ENCODE measurements around the gene HSPA12A. TPM values are rescaled to one million over a fixed set of nuclear protein-coding genes. Genes with fewer than 3 reads are reported as not detected.

HSPA12A gene
- total RNA-seq, 1 donor from 2014 or later = 4.0 TPM

DNA sequence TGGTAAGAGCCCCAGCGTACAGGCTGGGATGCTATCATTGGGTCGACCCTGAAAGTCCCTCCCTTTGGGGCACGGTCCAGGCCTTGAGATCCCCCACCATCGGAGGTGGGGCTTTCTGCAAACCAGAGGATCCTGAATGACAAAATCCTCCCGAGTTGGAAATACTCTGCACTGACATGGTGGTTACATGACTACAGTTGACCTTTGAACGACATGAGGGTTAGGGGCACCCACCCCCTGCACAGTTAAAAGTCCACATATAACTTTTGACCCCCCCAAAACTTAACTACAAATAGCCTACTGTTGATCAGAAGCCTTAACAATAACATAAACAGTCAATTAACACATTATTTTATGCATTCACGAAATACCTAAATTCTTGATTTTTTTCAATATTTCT lies 13.1 kb downstream of the HSPA12A start:
- H3K4me3 Mint-ChIP-seq (ENCODE audit: unreplicated experiment) = no peak overlapping the region
- H3K36me3 Mint-ChIP-seq (ENCODE audit: unreplicated experiment) = no peaks in the 10 kb centered on the region
- no peaks in the 10 kb centered on the region for H3K27me3 Mint-ChIP-seq (ENCODE audit: unreplicated experiment)
- H3K9me3 Mint-ChIP-seq (ENCODE audit: unreplicated experiment) = no peaks in the 10 kb centered on the region
- H3K4me1 Mint-ChIP-seq (ENCODE audit: unreplicated experiment) = peaks cover 2% of the 10 kb centered on the region
- H3K27ac Mint-ChIP-seq (ENCODE audit: unreplicated experiment) = no peak overlapping the region
- TF ChIP-seq, protein P1, sequence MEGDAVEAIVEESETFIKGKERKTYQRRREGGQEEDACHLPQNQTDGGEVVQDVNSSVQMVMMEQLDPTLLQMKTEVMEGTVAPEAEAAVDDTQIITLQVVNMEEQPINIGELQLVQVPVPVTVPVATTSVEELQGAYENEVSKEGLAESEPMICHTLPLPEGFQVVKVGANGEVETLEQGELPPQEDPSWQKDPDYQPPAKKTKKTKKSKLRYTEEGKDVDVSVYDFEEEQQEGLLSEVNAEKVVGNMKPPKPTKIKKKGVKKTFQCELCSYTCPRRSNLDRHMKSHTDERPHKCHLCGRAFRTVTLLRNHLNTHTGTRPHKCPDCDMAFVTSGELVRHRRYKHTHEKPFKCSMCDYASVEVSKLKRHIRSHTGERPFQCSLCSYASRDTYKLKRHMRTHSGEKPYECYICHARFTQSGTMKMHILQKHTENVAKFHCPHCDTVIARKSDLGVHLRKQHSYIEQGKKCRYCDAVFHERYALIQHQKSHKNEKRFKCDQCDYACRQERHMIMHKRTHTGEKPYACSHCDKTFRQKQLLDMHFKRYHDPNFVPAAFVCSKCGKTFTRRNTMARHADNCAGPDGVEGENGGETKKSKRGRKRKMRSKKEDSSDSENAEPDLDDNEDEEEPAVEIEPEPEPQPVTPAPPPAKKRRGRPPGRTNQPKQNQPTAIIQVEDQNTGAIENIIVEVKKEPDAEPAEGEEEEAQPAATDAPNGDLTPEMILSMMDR (IDR thresholded peaks at IDR 0.05) = no peak
- no peak for DNase-seq (ENCODE audit: extremely low spot score, unreplicated experiment)

DNA sequence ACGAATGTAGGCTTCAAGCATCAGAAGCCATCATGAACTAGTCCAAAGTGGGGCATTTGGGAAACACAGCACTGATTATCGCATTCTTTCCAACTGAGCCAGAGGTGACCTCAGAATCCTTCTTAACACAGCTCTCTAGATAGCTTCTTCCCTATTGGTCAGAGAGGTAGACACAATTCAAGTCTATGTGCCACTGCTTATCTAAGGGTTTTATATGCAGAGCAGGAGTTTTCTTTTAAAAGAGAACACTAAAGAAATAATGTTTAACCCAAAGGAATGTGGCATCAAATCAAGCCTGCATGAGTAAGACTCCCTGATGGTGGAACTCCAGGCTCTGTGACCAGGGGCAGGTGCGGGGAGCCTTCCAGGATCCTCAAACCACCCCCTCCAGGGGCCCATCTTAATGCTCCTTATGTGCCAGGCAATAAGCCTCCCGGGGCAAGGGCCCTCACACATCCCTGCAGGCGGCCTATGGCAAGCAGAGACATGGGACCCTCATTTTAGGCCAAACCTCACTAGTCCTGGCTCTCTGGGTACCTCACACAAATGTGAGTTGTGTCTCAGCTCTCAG lies 13.8 kb downstream of the HSPA12A start:
- no peaks in the 10 kb centered on the region for H3K9me3 Mint-ChIP-seq (ENCODE audit: unreplicated experiment)
- no peaks in the 10 kb centered on the region for H3K27me3 Mint-ChIP-seq (ENCODE audit: unreplicated experiment)
- no peak overlapping the region for H3K4me3 Mint-ChIP-seq (ENCODE audit: unreplicated experiment)
- no peaks in the 10 kb centered on the region for H3K36me3 Mint-ChIP-seq (ENCODE audit: unreplicated experiment)
- TF ChIP-seq, protein P1 (IDR thresholded peaks at IDR 0.05) = no peak
- no peak overlapping the region for H3K27ac Mint-ChIP-seq (ENCODE audit: unreplicated experiment)
- no peak for DNase-seq (ENCODE audit: extremely low spot score, unreplicated experiment)
- peaks cover 2% of the 10 kb centered on the region for H3K4me1 Mint-ChIP-seq (ENCODE audit: unreplicated experiment)

DNA sequence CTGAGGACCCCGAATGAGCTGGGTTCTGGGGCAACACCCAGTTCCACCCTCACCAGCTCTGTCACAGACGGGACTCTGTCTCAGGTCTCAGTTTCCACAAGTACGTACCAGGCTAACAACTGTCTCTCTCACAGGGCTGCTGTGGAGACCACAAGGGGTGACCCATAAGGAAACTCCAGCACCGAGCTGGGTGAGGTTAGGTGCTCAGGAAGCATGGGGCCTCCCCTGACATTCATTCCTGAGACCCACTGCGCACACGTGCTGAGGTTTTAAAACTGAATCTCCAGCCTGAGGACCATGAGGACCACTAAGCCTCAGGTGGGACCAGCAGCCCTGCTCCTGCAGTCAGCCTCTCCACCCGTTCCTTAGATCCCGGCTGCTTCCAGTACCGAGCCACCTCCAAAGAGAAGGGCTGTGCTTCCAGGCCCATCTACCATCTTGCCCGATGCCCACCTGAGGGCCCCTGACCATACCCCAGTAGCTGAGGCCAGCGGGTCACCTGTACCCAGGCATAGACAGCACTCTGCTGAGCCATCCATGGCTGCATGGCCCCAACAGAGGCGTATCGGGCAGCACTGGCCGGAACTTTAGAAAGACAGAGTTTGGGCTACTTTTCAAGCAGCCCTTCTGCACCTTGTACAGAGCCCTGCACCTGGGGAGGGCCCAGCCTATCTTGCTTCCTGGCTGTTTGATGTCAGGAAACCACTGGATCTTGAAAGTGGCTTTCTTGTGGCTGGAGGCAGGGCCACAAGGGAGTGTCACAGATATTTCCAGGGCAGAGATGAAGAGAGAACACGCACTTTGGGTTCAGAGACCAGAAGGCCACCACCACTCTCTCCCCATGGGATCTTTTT lies 18.7 kb downstream of the HSPA12A start:
- TF ChIP-seq, protein P1 (IDR thresholded peaks at IDR 0.05) = no peak
- Mint-ChIP-seq H3K27me3 (ENCODE audit: unreplicated experiment) (no peaks in the 10 kb centered on the region), H3K4me3 (ENCODE audit: unreplicated experiment) (no peak overlapping the region), H3K9me3 (ENCODE audit: unreplicated experiment) (no peaks in the 10 kb centered on the region), H3K36me3 (ENCODE audit: unreplicated experiment) (no peaks in the 10 kb centered on the region), H3K27ac (ENCODE audit: unreplicated experiment) (no peak overlapping the region), H3K4me1 (ENCODE audit: unreplicated experiment) (peaks cover 5% of the 10 kb centered on the region)
- no peak for DNase-seq (ENCODE audit: extremely low spot score, unreplicated experiment)

DNA sequence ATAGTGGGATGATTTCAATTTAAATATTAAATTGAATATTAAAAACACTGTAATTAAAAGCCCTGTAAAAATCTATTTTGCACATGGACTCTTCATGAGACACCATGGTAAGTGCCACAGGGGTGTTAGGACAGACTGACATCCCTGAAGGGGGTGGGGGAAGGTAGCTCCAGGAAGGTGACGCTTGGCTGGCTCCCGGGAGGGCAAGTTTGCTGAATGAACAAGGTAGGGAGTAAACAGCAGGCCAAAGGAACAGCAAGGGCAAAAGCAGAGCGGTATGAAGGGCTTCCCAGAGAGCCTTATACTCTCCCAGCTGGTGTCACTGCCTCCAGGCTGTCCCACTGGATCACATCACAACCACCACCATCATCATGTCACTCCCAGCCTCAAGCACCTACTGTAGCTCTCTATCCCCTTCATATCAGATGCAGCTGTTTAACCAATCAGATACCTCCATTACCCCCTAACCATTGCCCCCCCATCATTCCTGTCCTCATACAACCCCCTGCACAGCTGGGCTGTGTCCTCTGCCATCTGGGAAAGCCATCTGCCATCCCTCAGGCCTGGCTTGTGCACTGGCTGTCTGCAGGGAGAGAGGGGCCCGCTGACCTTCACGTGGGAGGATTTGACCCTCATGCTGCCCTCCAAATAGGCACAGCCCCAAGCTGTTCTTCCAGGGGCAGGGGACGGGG lies 19.5 kb downstream of the HSPA12A start:
- no peaks in the 10 kb centered on the region for H3K36me3 Mint-ChIP-seq (ENCODE audit: unreplicated experiment)
- TF ChIP-seq, protein P1 (IDR thresholded peaks at IDR 0.05) = no peak
- no peak for DNase-seq (ENCODE audit: extremely low spot score, unreplicated experiment)
- H3K4me1 Mint-ChIP-seq (ENCODE audit: unreplicated experiment) = peaks cover 5% of the 10 kb centered on the region
- no peak overlapping the region for H3K4me3 Mint-ChIP-seq (ENCODE audit: unreplicated experiment)
- H3K27ac Mint-ChIP-seq (ENCODE audit: unreplicated experiment) = no peak overlapping the region
- no peaks in the 10 kb centered on the region for H3K9me3 Mint-ChIP-seq (ENCODE audit: unreplicated experiment)
- no peaks in the 10 kb centered on the region for H3K27me3 Mint-ChIP-seq (ENCODE audit: unreplicated experiment)
